HG03565 (cell line): ENCODE measurements around the gene AP4S1.
"Not testable (repeated sequence)": the region's sequence is repeated elsewhere in the genome, so short reads cannot be mapped to it uniquely, and the experiment has no call there.

Experiments
- ATAC-seq: cut with Tn5 transposase; IDR thresholded peaks from one replicate; pipeline ENCODE4 v1.9.1; 2021; ENCODE audit warnings: mild to moderate bottlenecking, moderate library complexity; ENCODE audit not compliant: unreplicated experiment

AP4S1 gene

GRCh38 chr14:31038521-31039166 lies 13.2 kb downstream of the AP4S1 start:
- no peak for ATAC-seq

DNA sequence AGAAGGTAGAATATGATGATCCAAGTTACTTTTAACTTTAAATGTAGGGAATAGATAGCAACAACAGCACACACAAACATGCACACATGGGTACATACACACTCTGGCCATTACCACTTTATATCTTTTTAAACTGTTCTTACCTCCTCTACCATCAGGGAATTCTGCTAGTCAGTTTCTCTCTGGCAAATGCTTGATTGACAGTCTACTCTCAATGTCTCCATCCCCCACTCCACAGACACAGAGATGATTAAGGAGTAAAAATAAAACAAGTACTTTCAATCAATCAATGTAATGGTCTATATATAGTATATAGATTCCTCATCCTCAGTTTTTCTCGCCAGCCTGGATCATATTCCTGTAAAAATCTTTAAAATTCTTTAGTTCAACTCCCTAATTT lies 16.9 kb downstream of the AP4S1 start:
- no peak for ATAC-seq

DNA sequence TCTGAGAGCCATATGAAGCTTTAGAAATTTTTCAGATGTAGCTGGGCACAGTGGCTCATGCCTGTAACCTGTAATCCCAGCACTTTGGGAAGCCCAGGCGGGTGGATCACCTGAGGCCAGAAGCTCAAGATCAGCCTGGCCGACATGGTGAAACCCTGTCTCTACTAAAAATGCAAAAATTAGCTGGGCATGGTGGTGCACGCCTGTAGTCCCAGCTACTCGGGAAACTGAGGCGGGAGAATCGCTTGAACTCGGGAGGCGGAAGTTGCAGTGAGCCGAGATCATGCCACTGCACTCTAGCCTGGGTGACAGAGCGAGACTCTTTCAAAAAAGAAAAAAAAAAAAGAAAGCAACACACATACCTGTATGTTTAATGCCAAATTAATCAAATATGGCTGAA lies 17.4 kb downstream of the AP4S1 start:
- ATAC-seq: not testable (repeated sequence)

DNA sequence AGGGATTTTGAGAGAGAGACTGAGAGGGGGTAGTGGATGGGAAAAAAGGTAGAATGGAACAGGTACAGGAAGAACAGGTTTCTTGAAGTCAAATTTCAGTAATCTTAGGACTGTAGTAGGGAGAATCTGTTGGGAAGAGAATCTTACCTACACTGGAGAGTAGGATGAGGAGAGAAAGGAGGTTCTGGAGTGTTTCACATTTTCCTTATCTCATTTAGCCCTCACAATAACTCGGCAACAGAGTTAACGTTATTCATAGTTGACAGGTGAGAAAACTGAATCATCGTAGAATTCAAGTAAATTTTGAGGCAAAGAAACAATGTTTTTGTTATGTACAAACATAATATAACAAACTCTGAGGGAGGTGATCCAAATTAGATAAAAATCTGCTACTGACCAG lies 17.9 kb downstream of the AP4S1 start:
- ATAC-seq: no peak

DNA sequence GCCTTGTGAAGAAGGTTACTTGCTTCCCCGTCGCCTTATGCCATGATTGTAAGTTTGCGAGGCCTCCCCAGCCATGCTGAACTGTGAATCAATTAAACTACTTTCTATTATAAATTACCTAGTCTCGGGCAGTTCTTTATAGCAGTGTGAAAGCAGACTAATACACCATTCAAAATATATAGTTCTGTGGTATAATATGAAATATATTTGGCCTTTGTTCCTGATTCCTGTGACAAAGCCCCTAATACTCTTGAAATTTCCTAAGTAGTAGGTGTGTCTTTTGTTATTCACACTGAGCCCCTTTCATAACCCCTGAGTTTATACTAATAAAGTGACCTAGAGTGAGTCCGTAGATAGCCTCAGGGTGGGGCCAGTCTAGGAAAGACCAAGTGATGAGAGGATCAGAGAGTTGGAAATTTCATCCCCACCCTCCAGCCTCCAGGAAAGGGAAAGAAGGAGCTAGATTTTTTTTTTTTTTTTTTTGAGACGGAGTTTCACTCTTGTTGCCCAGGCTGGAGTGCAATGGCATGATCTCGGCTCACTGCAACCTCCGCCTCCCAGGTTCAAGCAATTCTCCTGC lies 20.1 kb downstream of the AP4S1 start:
- ATAC-seq: no peak

DNA sequence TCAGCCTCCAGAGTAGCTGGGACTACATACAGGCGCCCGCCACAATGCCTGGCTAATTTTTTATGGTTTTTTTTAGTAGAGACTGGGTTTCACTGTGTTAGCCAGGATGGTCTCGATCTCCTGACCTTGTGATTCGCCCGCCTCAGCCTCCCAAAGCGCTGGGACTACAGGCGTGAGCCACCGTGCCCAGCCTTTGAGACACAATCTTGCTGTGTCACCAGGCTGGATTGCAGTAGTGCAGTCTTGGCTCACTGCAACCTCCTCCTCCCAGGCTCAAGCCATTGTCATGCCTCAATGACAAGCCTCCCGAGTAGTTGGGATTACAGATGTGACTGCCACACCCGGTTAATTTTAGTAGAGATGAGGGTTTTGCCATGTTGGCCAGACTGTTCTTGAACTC lies 22.1 kb downstream of the AP4S1 start:
- ATAC-seq: no peak

GRCh38 chr14:31051023-31051422 lies 25.6 kb downstream of the AP4S1 start:
- ATAC-seq: no peak

DNA sequence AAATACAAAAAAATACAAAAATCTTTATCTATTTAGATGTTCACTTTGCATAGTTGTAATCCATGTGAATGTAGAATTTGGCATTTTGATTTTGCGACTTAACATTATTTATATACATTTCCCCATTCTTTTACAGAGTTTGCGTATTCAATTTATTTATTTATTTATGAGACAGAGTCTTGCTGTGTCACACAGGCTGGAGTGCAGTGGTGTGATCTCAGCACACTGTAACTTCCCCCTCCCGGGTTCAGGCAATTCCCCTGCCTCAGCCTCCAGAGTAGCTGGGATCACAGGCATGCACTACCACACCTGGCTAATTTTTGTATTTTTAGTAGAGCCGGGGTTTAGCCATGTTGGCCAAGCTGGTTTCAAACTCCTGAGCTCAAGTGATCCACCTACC lies 26.1 kb downstream of the AP4S1 start:
- ATAC-seq: no peak

- ATAC-seq: not testable (repeated sequence)
Measured at GRCh38 chr14:31052905-31053586, 27.6 kb downstream of the AP4S1 start.

DNA sequence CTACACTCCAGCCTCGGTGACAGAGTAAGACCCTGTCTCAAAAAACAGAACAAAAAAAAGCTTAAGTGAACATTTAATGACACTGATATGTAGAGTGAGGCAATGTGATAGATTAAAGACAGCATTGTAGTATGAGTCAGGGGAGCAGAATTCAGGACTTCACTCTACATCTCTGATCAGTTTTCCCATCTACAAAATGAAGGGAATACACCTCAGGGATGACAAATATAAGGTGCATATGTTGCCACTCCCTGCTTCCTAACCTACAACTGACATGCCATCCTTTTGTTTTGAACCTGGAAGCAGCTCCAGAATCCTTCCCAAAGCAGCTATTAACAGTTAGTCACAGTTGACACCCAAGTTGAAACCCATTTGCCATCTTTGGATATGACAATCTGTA lies 31.6 kb downstream of the AP4S1 start:
- no peak for ATAC-seq

DNA sequence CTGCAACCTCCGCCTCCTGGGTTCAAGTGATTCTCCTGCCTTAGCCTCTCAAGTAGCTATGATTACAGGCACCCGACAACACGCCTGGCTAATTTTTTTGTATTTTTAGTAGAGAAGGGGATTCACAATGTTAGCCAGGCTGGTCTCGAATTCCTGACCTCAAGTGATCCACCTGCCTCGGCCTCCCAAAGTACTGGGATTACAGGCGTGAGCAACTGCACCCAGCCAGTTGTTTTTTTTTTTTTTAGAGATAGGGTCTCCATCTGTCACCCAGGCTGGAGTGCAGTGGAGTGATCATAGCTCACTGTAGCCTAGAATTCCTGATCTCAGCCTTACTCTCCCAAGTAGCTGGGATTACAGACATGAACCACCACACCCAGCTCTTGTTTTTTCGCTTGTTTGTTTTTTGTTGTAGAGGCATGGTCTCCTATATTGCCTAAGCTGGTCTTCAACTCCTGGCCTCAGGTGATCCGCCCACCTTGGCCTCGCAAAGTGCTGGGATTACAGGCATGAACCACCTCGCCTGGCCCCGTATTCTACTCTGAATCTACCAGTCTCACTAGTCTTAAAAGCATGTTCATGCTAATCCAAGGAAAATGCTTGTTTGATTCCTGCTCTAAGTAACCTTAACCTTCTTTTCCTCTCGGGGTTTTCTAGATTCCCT lies 32.4 kb downstream of the AP4S1 start:
- ATAC-seq: no peak

GRCh38 chr14:31059152-31059924 lies 33.9 kb downstream of the AP4S1 start:
- no peak for ATAC-seq

- ATAC-seq: no peak
Measured at GRCh38 chr14:31060253-31060875, 34.9 kb downstream of the AP4S1 start.

DNA sequence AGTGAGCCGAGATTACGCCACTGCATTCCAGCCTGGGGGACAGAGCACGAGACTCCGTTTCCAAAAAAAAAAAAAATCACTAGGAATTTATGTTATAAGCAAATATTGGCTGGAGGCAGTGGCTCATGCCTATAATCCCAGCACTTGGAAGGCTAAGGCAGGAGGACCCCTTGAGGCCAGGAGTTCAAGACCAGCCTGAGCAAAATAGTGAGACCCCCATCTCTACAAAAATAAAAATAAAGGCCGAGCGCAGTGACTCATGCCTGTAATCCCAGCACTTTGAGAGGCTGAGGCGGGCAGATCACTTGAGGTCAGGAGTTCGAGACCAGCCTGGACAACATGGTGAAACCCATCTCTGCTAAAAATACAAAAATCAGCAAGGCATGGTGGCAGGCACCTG lies 37.5 kb downstream of the AP4S1 start:
- not testable (repeated sequence) for ATAC-seq

DNA sequence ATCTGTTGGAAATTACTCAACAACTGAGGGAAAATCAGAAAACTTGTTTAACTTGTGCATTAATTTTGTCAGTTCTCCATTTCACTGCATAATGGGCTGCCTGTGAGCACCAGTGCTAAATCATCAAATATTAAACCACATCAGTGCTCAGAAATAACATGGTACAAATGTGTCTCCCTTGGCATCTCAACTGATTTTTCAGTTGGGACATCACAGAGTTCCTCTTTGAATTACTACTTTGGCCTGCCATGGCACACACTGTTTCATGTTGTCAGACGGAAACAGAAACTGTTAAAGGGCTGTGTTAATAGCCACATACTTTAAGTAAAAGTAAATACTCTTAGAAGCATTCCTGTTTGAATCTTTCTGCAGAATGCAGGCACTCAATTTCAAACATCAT lies 42.8 kb downstream of the AP4S1 start:
- ATAC-seq: no peak

GRCh38 chr14:31069343-31069742 lies 43.9 kb downstream of the AP4S1 start:
- no peak for ATAC-seq

GRCh38 chr14:31070431-31070830 lies 45.0 kb downstream of the AP4S1 start:
- no peak for ATAC-seq

GRCh38 chr14:31071151-31071550 lies 45.7 kb downstream of the AP4S1 start:
- ATAC-seq: no peak

GRCh38 chr14:31075144-31075543 lies 49.7 kb downstream of the AP4S1 start:
- no peak for ATAC-seq

- ATAC-seq: no peak
Measured at GRCh38 chr14:31078766-31079165, 53.3 kb downstream of the AP4S1 start.

DNA sequence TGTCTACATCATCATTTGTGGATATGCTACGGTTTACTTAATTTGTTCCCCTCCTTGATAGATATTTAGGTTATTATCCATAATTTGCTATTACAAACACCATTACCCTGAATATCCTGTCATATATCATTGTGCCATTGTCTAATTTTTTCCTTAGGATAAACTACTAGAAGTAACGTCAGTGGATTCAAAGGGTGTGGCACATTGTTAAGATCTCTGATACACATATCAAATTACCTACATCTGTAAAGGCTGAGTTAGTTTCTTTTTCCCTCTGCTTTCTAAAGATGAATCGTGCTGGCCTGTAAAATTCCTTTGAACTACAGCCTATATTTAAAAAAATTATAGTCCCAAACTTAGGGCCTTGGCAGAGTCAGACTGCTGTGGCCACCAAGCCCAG lies 54.6 kb downstream of the AP4S1 start:
- ATAC-seq: no peak
